Fibroblast of mammary gland (primary cell): ENCODE results near the gene WDR64.

Source experiments
- DNase-seq: peaks from one replicate; pipeline ENCODE4 v3.0.0-alpha.2; 2010; ENCODE audit warnings: low read depth
- H3K4me3 ChIP-seq: 2 replicates; pipeline ENCODE4 v1.5.1; 2011; ENCODE audit warnings: low read depth, mild to moderate bottlenecking, low read length, moderate library complexity; ENCODE audit not compliant: control insufficient read depth
- TF ChIP-seq, protein P1 (sequence below): conservative IDR thresholded peaks from 2 replicates; pipeline ENCODE4 v1.5.1; 2011; ENCODE audit warnings: low read depth, low read length, inconsistent platforms; ENCODE audit not compliant: control insufficient read depth, insufficient read depth

Gene WDR64

DNA sequence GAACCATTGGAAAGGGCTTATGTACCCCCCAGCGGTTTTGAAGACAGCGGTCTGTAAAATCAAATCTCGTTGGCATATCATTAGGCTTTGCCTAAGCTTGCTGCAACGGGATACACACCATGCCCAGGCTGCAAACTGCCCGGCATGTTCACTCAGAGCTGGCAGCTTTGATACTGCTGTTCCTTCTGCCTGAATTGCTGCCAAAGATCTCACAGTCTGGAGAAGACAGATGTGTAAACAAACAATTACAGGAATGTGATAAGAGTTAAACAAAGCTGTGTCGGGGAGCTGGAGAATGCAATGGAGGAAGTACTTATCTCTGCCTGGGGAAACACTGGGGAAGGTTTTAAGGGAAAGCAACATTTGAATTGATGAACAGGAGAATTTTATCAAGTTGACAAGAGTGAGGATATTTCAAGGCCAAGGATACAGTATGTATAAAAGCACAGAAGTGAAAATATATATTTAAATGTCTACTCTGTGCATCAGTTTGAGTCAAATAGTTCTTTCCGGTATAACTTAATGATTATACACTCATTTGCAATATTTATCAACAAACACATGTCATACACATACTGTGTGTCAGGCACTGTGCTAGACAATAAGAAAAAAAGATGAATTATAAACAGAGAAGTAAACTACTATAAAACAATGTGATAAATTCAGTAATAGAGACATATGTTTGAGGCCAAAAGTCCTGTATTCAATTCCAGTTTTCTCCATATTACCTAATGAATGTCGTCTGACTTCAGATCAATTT is 41.8 kb upstream of the WDR64 start:
- no peak overlapping the region for H3K4me3 ChIP-seq
- TF ChIP-seq, protein P1, sequence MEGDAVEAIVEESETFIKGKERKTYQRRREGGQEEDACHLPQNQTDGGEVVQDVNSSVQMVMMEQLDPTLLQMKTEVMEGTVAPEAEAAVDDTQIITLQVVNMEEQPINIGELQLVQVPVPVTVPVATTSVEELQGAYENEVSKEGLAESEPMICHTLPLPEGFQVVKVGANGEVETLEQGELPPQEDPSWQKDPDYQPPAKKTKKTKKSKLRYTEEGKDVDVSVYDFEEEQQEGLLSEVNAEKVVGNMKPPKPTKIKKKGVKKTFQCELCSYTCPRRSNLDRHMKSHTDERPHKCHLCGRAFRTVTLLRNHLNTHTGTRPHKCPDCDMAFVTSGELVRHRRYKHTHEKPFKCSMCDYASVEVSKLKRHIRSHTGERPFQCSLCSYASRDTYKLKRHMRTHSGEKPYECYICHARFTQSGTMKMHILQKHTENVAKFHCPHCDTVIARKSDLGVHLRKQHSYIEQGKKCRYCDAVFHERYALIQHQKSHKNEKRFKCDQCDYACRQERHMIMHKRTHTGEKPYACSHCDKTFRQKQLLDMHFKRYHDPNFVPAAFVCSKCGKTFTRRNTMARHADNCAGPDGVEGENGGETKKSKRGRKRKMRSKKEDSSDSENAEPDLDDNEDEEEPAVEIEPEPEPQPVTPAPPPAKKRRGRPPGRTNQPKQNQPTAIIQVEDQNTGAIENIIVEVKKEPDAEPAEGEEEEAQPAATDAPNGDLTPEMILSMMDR: no peak
- DNase-seq: no peak

- no peak overlapping the region for H3K4me3 ChIP-seq
- DNase-seq: peak; percentile 79
- TF ChIP-seq, protein P1: peak; percentile 53
These were observed 41.0 kb upstream of the WDR64 start for GRCh38 chr1:241611063-241611462.

- H3K4me3 ChIP-seq: no peak overlapping the region
- TF ChIP-seq, protein P1: no peak
- DNase-seq: no peak
These were observed 40.3 kb upstream of the WDR64 start for GRCh38 chr1:241611736-241612135.

DNA sequence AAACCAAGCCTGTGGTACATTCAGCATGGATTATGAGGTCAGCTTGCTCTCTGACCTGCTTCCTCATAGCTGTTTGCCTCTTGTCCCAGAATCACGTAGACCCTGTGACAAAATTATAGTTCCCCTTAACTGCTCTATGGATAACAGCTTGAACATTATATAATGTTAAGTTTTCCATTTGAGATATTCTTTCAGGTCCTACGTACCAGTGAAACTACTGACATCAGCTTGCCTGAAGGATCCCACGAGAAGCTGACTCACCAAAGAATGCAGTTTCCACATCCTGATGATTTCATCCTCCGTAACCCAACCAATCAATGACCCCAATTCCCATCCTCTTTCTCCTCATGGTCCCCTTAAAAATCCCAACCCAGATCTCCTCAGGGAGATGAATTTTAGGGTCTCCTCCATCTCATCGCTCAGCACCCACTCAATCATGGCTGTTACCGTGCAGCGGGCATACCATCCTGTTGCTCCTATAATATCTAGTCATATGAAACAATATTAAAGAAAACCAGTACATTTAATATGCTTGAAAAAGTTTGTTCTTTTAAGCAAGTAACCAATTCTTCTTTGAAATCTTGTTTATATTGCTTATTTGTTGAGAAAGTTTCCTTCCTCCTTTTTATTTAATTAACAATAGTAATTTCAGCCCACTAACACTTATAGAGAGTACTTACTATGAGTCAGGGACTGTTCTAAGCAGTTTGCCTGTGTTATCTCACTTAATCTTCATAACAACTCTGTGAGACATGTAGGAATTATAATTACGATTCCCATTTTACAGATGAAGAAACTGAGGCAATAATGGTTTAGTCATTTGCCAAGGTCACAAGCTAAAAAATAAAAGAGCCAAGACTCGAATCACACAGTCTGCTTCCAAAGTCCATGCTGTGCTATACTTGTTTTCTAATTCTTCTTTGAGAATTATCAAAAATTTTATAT is 39.3 kb upstream of the WDR64 start:
- TF ChIP-seq, protein P1: no peak
- no peak overlapping the region for H3K4me3 ChIP-seq
- DNase-seq: peak; percentile 96

- TF ChIP-seq, protein P1: no peak
- no peak for DNase-seq
- no peak overlapping the region for H3K4me3 ChIP-seq
These were observed 37.9 kb upstream of the WDR64 start for GRCh38 chr1:241614144-241614543.

- TF ChIP-seq, protein P1: no peak
- DNase-seq: no peak
These were observed 37.5 kb upstream of the WDR64 start for GRCh38 chr1:241614572-241614971.

More at GRCh38 chr1:241614572-241614971, 37.5 kb upstream of the WDR64 start:
- no peak overlapping the region for H3K4me3 ChIP-seq
